Effector CD4-positive, alpha-beta T cell (primary cell): ENCODE data around the gene FAM47A. TPM values are rescaled to one million over a fixed set of nuclear protein-coding genes. Genes with fewer than 3 reads are reported as not detected.

Source experiments
- DNase-seq: peaks from one replicate; pipeline ENCODE4 v3.0.0-alpha.2; 2020
- total RNA-seq: gene quantifications from one replicate; lab custom pipeline; 2026; lab: John Stamatoyannopoulos, UW

FAM47A gene
- total RNA-seq: not detected

DNA sequence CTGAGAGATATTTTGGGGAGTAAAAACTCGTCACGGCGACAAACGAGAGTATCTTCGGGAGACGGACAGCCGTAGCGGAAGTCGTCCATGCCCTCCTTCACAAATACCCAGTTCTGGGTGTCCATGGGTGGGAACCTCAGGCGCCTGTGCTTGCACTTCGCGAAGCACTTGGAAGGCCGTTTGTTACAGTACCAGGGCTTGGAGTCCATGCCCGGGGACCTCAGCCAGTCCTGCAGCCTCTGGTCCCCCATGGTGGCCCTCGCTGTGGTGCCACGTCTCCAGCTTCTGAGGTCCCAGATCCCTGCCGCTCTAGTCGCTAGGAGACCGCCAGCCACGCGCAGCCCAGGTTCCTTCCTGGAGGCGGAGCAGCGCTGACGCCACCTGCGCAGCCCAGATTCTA is at the start of gene FAM47A:
TSS of gene FAM47A (minus strand) at position 287 of the 400 bp plus-strand sequence. CDS start at position 251, 36 bp downstream.
- no peak for DNase-seq

DNA sequence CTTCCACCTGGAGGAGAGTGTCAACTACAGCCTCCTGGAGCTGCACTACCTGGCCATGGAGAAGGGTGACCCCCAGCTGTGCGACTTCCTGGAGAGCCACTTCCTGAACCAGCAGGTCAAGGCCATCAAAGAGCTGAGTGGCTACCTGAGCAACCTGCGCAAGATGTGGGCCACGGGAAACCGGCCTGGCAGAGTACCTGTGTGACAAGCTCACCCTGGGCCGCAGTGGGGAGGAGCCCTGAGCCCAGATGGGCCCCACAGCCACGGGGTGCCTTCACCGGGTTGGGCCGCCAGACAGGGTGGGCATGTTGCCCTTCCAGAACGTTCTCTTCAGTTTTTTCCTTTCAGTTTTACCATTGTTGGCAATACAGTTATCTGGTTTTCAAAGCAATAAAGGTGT is 15.2 kb upstream of the FAM47A start:
- no peak for DNase-seq

DNA sequence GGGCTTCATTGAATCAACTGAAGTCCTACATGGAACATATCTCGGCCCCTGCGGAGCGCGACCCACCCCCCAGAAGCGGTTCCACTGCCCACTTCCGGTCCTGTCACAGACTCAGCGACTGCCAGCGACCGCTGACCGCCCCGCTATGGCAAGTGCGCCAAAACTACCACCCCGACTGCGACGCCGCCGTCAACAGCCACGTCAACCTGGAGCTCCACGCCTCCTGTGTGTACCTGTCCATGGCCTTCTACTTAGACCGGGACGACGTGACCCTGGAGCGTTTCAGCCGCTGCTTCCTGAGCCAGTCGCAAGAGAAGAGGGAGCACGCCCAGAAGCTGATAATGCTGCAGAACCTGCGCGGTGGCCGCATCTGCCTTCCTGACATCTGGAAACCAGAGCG is 14.8 kb upstream of the FAM47A start:
- no peak for DNase-seq

DNA sequence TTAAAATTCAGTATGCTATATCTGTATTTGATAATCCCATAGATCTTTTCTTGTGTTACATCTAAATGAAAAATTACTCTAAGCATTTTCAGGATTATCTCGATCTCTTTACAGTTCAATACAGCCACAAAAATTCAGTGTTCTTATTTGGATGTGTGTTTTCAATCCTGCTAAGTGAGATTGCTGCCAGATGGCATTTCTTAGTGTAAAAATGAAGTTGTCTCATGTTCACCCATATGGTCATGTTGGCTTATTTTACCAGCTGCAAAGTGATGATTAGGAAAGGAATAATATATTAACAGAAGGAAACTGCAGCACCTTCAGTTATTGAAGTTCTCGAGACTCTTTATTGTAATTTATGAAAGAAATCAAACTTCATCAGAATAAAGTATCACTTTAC is 12.1 kb upstream of the FAM47A start:
- no peak for DNase-seq

- DNase-seq: no peak
Observed at GRCh38 chrX:34140816-34141215, 8.7 kb upstream of the FAM47A start.

DNA sequence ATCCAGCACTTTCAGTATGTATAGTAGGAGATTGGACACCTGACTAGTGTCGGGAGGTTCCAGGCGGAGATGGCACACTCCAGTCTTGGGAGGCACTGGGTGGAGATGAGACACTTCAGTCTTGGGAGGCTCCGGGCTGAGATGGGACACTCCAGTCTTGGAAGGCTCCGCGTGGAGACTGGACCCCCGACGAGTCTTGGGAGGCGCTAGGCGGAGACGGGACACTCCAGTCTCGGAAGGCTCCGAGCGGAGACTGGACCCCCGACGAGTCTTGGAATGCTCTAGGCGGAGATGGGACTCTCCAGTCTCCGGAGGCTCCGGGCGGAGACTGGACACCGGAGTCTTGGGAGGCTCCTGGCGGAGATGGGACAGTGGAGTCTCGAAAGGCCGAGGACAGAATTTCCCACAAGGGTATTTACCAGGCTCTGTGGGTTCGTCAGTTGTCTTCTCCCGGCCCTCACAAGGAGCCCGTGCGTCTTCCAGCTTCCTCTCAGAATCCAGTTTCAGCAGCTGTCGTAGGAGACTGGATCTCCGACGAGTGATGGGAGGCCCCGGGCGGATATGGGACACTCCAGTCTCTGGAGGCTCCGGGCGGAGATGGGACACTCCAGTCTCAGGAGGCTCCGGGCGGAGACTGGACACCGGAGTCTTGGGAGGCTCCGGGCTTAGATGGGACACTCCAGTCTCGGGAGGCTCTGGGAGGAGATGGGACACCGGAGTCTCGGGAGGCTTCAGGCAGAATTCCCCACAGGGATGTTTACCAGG is 952 bp downstream of the FAM47A start:
- no peak for DNase-seq

DNA sequence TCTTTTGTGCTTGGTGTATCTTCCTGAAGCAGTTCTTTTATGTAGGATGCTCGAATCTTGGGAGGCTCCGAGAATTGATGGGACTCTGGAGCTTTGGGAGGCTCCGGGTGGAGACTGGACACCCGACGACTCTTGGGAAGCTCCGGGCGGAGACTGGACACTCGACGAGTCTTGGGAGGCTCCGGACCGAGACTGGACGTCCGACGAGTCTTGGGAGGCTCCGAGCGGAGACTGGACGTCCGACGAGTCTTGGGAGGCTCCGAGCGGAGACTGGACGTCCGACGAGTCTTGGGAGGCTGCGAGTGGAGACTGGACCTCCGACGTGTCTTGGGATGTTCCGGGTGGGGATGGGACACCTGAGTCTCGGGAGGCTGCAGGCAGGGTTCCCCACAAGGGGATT is 1.6 kb downstream of the FAM47A start:
- DNase-seq: no peak

- DNase-seq: no peak
Observed at GRCh38 chrX:34126011-34126410, 6.1 kb downstream of the FAM47A start.

DNA sequence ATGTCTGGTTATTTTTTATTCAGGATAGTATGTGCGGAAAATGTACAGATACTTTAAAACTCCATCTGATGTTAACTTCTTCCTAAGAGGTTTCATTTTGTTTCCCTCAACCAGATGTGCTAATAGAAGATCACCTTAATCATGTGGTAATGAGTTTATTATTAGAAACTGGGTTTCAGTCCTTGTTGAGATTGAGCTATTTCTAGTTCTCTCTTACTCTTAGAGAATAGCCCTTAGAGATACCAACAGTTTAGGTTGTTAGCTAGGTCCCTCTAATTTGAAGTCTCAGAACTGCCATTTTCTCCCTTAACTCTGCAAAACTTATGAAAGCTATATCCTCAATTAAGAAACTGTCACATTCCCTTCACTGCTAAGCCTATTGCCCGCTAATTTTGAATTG is 13.0 kb downstream of the FAM47A start:
- DNase-seq: no peak

GRCh38 chrX:34112459-34112858 is 19.7 kb downstream of the FAM47A start:
- no peak for DNase-seq
